C4-2B (cell line): ENCODE measurements around the gene PSMB9.

Experiments
- ZFX ChIP-seq: fragments of 450-650 bp; IDR thresholded peaks from 2 replicates; pipeline ENCODE4 v1.6.1; 2017
- TF ChIP-seq, protein P1 (sequence below): fragments of 450-650 bp; conservative IDR thresholded peaks from 2 replicates; pipeline ENCODE4 v1.5.1; 2017; ENCODE audit warnings: mild to moderate bottlenecking

- TF ChIP-seq, protein P1, sequence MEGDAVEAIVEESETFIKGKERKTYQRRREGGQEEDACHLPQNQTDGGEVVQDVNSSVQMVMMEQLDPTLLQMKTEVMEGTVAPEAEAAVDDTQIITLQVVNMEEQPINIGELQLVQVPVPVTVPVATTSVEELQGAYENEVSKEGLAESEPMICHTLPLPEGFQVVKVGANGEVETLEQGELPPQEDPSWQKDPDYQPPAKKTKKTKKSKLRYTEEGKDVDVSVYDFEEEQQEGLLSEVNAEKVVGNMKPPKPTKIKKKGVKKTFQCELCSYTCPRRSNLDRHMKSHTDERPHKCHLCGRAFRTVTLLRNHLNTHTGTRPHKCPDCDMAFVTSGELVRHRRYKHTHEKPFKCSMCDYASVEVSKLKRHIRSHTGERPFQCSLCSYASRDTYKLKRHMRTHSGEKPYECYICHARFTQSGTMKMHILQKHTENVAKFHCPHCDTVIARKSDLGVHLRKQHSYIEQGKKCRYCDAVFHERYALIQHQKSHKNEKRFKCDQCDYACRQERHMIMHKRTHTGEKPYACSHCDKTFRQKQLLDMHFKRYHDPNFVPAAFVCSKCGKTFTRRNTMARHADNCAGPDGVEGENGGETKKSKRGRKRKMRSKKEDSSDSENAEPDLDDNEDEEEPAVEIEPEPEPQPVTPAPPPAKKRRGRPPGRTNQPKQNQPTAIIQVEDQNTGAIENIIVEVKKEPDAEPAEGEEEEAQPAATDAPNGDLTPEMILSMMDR: no peak
- TF ChIP-seq ZFX: no peak
These were observed 1.8 kb upstream of the PSMB9 start for GRCh38 chr6:32852018-32852843.
